A204.1 (cell line): ENCODE results near the gene MYO3B.
"Not testable (repeated sequence)": the region's sequence is repeated elsewhere in the genome, so short reads cannot be mapped to it uniquely, and the experiment has no call there.

Experiments used
- FAIRE-seq: peaks from 2 replicates; lab custom pipeline; 2012; peaks lifted over from hg19 to GRCh38; lab: Jason Lieb, UNC

MYO3B gene

DNA sequence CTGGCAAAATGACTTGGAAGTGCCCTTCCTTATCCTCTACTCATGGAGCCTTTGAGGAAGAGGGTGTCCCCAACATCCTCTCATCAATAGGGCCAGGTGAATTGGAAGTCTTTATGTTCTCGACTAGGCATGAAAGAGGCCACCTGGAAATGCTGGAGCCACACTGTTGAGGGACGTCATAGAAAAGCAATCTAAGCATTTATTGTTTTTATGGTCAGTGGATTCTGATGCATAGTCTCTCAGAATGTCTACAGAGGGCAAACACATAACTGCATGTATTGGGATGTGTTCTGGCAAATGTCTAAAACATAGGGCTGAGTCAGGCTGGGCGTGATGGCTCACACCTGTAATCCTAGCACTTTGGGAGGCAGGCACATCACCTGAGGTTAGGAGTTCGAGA lies 290.6 kb downstream of the MYO3B start:
- FAIRE-seq: no peak

DNA sequence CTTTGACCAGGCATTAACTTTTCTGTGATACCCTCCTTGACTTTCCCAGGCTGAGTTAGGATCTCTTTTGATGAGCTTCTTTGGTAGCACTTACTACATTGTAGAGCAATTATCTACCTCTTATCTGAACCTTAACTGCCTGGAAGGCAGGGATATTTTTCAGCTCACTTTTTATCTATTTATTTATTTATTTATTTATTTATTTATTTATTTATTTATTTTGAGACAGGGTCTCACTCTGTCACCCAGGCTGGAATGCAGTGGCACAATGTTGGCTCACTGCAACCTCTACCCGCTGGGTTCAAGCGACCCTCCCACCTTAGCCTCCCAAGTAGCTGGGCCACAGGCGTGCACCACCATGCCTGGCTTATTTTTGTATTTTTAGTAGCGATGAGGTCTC lies 294.6 kb downstream of the MYO3B start:
- FAIRE-seq: not testable (repeated sequence)

GRCh38 chr2:170475878-170476277 lies 297.9 kb downstream of the MYO3B start:
- no peak for FAIRE-seq

DNA sequence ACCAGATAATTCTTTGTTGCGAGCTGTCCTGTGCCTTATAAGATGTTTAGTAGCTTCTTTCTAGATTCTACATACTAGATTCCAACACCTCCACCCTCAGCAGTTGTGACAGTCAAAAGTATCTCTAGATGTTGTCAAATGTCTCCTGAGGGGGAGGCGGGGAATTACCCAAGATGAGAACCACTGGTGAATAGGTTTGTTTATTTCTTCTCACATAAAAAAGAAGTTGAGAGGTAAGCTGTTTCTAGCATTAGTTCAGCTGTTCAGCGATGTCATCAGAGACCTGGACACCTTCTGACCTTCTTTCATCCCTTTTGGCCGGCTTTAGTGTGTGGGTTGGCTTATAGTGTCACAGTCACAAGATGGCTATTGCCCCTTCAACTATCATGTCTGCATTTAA lies 299.7 kb downstream of the MYO3B start:
- no peak for FAIRE-seq

GRCh38 chr2:170481201-170481600 lies 303.3 kb downstream of the MYO3B start:
- FAIRE-seq: no peak

- no peak for FAIRE-seq
Observed at GRCh38 chr2:170484552-170484951, 306.6 kb downstream of the MYO3B start.

DNA sequence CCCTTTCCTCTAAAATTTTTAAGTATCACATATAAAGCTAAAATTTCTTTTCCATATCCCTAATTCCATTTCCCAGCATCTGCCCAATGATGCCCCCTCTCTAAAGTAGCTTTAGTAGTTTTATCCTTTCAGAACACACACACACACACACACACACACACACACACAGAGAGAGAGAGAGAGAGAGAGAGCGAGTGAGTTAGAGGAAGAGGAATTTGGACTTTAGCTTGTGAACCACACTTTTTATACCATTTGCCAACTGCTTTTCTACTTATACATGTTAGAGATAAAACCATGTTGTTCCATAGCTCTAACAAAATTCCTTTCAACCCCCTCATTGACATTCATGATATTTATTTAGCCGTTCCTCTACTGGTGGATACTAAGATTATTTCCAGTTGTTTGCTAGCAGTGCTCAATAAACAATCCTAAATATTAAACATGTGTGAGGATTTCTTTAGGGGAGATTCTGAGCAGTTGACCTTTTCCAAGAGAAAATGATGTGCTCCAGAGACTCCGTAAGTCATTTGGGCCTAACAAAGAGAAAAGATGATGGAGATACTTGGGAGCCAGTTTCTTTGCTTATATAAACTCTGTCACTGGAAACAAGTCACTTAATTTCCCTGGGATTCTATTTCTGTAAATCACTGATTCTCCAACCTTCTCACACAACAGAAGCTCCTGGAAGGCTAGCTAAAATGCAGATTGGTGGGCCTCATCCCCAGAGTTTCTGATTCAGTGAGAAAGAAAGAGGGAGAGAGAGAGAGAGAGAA lies 307.5 kb downstream of the MYO3B start:
- FAIRE-seq: no peak

DNA sequence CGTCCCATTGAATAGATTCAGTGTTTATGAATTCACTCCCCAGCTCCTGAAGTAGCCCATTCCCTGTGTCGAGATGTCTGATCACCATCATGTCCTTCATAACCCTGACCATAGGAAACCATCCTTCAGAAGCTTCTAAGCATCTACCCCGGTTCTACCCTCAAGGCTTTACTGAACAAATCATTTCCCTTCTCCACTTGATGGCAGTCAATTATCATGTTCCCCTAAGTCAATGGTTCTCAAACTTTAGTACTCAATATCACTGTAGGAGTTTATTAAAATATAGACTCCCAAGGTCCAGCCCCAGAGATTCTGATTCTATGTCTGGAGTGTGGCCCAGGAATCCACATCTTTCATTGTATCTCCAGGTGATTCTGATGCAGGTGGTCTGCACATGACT lies 308.8 kb downstream of the MYO3B start:
- FAIRE-seq: no peak

DNA sequence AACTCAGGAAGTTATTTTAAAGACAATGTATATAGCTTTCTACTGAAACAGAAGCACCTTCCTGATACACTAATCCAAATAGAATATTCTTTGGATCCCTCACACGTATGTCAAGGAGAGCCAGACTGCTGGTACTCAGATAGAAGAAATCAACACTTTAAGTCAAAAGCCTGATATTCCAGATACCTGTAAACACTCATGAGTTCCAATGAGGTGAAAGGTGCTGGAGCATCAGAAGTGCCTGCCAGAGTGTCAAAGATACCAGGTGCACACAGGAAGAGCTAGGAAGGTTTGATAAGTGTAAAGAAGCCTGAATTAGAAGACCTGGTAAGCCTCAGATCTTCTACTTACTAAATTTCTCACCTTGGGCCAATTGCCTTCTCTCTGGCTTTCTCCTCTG lies 310.9 kb downstream of the MYO3B start:
- FAIRE-seq: no peak

DNA sequence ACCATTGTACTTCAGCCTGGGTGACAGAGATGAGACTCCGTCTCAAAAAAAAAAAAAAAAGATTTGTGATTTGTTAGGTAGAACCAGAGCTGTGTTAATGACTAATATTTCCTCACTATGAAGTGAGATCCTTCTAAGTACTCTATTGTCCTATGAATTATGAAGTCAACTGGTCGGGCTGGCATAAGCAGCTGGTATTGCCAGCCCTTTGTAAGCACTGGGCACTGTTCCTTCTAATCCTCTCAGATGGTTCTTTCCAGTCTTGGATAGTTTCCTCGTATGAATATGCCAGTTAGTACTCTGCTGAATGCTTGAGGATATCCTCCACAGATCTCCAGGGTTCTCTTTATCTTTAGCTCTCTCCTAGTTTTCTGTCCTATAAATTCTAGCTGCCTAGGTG lies 314.1 kb downstream of the MYO3B start:
- FAIRE-seq: no peak

DNA sequence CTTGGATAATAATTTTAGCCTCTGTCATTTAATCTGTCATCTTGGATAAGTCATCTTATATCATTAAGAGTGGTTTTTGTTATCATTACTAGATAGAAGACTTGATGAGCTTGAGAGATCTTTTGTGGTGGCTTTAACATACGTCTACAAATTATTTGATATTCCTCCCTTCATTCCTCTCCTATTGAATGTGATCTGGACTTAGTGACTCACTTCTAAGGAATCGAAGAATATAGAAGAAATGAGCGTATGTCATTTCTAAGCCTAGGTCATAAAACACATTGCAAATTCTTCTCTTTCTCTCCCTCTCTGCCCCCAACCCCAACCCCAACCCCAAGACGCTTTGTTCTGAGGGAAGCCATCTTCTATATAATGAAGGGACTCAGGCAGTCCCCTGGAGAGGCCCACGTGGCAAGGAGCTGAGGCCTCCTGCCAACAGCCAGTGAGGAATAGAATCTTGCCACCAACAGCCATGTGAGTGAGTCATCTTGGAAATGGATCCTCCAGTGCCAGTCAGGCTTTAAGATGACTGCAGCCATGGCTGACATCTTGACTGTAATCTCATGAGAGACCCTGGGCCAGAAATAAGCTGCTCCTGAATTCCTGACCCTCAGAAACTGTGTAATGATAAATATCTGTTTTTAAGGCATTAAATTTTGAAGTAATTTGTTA lies 315.6 kb downstream of the MYO3B start:
- no peak for FAIRE-seq

DNA sequence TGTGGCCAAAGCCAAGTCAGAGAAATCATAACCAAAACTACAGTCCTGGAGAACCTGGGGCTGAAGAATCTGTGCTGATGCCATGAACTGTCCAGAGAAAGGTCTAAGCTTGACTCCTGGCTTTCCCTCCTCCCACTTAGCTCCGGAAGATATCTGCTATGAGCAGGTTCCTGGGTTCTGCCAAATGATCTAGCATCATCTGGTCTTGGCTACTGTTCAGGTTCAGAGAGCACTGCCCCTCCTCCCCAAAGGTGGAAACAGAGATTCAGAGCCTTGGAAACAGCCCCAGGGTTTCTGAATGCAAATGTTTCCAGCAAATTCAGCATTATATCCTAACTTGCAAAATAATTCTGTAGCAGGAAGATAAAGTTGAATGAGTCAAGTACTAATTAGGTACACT lies 317.9 kb downstream of the MYO3B start:
- no peak for FAIRE-seq

DNA sequence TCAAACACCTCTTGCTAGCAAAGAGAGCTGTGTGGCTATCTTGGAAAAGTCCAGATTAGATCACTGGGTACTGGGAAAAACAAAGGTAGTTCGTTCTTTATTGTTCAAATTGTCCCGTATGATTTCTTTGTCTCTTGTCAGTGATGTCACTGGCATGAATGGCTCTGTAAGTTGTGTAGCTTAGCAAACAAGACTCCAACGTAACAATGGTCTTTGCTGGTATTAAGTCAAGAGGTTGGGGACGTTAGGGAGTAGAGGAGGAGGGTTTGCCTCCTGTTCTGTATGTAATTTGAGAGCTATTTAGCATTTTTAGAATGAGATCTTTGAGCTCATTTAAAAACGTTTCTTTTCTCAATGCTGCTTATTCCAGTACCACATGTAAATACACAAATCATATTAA lies 320.7 kb downstream of the MYO3B start:
- FAIRE-seq: no peak

- FAIRE-seq: no peak
Observed at GRCh38 chr2:170500104-170500503, 322.2 kb downstream of the MYO3B start.

DNA sequence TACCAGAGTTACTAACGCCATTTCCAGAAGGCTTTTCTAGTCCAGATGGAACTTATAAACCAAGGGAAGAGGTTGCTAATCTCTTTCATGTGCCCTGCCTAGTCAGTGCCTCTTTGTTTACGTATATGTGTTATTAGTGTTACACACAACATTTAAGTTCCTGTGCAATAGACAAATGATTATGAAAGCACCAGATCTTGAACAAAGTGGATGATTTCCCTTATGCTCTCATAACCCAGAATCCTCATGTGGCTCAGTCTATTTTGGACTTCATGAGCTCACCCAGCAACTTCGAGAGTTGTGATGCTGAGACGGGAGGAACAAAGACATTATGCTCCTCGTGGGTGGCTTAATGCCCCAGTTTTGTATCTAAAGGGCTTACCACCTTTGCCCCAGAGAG lies 322.8 kb downstream of the MYO3B start:
- no peak for FAIRE-seq

- no peak for FAIRE-seq
Observed at GRCh38 chr2:170501421-170502043, 323.6 kb downstream of the MYO3B start.

DNA sequence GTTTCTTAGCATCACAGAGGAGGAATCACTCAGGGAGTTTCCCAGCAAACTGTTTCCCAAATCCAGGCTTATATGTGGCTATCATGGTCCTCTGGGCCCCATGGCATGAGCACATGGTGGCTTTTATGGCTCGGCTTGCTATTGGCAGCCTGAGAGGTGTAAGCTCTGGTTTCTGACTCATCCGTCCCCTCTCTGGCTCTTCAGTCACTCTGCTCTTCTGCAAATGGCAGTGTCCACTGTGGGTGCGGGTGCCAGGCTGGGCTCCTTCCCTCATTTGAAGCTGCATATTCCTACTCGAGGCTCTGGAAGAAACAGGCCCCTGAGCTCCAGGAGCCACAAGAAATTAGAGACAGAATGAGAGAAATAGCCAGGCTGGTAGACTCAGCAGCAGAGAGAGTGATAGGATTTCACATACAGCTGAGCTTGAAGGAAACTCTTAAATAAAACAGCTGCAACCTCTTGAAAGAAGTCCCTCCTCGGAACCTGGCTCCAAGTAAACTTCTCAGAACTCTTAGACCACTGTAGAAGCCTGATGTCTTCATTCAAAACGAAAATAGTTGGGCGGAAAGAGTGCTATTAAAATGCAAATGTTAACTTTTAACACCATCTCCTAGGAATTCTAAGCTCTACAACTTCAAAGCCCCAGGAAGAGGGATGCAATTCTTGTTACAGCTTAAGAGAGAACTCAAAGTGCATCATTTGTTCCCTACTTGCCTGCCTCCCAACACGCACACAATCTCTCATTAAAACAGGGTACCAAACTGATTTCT lies 324.6 kb downstream of the MYO3B start:
- FAIRE-seq: no peak

- no peak for FAIRE-seq
Observed at GRCh38 chr2:170503563-170503962, 325.6 kb downstream of the MYO3B start.

- no peak for FAIRE-seq
Observed at GRCh38 chr2:170503971-170504809, 326.2 kb downstream of the MYO3B start.

DNA sequence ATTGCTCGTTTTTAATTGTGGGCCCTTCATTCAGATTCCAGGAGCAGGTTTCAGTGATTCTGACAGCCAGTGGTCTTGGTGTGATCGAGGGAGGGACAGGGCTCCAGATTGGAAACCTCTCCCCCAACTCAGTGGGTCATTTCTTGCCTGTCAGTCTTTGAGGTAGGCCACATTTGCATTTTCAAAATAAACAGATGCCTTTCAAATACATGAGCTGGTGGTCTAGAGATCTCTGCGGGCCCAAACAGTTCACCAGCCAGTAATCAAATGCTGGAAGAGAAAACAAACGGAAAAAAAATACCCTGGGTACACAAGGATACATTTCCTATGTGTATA lies 326.8 kb downstream of the MYO3B start:
- FAIRE-seq: no peak

- no peak for FAIRE-seq
Observed at GRCh38 chr2:170505631-170506275, 327.8 kb downstream of the MYO3B start.
